Middle frontal gyrus (tissue), 1 donor: ENCODE measurements around the gene MOCOS.
"Not testable (repeated sequence)": the region's sequence is repeated elsewhere in the genome, so short reads cannot be mapped to it uniquely, and the experiment has no call there.

Source experiments
- DNase-seq: peaks from one replicate; pipeline ENCODE4 v3.0.0-alpha.2; 2015; ENCODE audit warnings: low spot score; ENCODE audit errors: extremely low spot score

MOCOS gene, protein sequence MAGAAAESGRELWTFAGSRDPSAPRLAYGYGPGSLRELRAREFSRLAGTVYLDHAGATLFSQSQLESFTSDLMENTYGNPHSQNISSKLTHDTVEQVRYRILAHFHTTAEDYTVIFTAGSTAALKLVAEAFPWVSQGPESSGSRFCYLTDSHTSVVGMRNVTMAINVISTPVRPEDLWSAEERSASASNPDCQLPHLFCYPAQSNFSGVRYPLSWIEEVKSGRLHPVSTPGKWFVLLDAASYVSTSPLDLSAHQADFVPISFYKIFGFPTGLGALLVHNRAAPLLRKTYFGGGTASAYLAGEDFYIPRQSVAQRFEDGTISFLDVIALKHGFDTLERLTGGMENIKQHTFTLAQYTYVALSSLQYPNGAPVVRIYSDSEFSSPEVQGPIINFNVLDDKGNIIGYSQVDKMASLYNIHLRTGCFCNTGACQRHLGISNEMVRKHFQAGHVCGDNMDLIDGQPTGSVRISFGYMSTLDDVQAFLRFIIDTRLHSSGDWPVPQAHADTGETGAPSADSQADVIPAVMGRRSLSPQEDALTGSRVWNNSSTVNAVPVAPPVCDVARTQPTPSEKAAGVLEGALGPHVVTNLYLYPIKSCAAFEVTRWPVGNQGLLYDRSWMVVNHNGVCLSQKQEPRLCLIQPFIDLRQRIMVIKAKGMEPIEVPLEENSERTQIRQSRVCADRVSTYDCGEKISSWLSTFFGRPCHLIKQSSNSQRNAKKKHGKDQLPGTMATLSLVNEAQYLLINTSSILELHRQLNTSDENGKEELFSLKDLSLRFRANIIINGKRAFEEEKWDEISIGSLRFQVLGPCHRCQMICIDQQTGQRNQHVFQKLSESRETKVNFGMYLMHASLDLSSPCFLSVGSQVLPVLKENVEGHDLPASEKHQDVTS

DNA sequence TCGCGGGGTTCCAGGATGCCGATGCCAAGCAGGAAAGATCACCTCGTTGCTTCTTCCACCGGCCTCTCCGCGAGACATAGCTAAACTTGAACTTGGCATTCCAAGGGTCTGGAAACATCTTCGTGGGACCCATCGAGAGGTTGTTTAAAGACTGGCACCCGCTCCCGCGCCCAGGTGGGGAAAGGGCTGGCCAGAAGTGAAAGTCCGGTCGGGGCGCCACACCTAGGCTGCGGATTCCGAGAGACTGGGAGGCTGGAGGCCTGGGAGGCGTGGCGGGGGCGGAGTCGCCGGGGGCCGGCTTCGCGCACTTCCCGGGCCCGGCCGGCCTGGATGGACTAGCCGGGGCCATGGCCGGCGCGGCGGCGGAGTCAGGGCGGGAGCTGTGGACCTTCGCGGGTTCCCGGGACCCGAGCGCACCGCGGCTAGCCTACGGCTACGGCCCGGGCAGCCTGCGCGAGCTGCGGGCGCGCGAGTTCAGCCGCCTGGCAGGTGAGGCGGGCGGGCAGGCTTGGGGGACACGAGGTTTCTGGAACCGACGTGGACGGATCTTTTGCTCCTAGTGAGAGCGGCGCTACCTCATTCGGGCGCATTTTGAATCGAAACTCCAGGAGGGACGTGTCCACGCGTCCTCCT lies at the start of gene MOCOS:
MOCOS (plus strand) TSS at position 305 of the 633 bp plus-strand sequence; CDS start at position 348, 43 bp downstream.
- DNase-seq, result no peak

DNA sequence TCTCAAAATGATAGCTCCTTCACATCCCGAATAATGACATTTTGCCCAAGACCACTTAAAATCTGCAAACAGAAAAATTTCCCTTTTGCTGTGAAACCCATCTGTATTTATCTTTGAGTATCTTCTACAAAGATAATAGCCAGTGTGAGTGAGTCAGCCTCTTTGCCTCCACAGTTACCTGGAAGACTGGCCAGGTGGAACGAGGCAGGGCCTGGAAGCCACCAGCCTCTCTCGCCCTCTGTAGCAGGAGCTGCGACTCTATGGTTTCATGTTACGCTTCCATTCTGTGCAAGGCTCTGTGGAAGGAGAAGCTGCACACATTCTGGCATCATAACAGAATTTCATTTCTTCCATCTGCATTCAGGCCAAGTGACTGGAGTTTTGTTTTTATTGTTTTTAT lies 48.1 kb upstream of the MOCOS start:
- DNase-seq, result no peak

DNA sequence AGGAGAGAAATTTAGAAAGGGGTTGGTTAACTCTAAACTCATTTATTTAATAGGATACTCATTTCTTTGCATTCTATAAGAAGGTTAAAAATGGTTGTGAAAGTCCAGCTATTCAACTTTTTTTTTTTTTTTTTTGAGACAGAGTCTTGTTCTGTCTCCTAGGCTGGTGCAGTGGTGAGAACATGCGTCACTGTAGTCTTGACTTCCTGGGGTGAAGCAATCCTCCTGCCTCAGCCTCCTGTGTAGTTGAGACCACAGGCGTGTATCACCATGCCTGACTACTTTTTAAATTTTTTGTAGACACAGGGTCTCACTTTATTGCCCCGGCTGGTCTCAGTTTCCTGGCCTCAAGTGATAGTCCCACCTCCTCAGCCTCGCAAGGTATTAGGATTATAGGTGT lies 45.7 kb upstream of the MOCOS start:
- no peak for DNase-seq

DNA sequence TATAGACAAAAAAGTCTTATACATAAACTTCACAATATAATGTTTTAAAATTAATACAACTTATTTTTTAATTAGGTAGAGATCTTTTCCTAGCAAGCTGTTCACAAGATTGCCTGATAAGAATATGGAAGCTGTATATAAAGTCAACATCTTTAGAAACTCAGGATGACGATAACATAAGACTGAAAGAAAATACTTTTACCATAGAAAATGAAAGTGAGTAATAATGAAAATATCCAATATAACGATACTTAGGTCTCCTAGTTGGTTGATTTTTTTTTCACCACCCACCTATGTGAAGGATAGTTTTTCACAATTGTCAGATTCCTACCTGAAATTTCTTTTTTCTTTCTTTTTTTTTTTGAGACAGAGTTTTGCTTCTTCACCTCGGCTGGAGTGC lies 44.5 kb upstream of the MOCOS start:
- DNase-seq, result no peak

DNA sequence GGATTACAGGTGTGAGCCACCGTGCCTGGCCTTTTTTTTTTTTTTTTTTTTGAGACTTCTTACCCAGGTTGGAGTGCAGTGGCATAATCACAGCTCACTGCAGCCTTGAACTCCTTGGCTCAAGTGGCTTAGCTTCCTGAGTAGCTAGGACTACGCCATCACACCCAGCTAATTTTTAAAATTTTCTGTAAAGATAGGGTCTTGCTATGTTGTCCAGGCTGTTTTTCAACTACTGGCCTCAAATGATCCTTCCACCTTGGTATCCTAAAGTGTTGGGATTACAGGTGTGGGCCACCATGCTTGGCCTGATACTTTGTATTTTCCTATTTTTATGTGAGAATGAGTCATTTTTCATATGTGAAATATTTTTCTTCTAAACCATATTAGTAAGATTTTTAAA lies 43.9 kb upstream of the MOCOS start:
- DNase-seq, result no peak

DNA sequence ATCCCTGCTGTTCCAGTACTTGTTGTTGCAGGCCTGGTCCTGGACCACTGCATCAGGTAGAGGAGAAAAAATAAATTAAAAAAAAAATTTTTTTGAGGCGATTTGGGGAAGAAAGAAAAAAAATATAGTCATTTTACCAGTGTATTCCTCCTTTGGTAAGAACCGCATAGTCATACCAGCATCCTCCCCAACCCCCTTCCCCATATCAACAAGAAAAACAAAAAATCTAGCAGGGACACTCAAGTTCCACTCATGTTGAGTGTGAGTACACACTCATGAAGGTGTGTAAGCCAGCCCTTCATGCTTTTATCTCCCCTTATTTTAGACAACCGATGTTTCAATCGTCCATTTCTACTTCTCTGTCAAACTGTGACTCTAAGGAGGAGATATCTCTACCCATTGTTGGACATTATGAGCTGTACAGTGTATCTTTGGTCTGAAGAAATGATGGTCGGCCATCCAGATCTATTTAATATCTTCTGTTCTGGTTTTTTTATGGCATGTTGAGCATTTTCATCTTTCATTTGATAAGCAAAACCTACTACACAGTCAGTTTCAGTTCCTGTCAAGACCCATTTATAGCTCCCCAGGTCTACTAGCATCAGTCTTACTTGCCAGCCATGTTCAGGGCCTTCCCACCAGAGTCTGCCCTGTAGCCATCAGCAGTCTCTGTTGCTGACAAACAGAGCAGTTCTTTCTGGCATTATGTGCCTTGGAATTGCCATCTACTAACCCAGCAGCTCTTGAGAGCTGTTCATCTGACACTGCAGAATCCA lies 37.6 kb upstream of the MOCOS start:
- DNase-seq, result no peak

DNA sequence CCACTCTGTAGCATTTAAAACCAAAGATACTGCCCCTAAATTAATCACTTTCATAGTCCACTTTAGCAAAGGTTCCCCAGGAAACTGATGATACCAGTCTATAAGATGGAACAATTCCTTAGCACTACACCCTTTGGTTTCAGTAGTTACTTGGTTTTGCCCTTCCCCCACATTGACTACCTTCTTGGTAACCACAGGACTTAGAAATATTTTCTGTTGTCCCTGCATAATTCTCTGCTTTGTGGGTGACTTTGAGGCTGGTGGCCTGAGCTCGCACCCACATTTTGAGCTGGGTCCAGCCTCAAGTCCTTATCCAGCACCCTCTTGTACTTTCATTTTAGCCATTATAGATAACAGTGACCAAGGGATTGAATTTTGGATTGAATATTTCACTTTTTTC lies 34.5 kb upstream of the MOCOS start:
- DNase-seq, result no peak

DNA sequence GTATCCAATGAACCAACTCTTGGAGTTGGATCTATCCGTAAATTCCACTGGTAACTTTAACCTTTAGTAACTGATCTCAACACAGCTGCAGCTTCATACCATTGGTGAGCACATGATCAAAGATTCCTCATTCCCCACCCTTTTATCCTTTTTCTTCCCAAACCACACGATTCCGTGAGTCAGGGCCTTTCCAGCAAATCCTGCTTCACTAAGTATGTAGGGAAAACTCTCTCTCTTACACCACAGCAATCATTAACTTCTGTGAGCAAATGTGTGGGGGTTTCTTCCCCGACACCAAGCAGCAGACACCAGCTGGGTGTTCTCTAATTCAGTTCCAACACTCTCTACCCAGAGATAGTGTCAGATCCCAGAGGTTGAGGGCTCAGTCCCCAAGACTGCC lies 34.1 kb upstream of the MOCOS start:
- no peak for DNase-seq

DNA sequence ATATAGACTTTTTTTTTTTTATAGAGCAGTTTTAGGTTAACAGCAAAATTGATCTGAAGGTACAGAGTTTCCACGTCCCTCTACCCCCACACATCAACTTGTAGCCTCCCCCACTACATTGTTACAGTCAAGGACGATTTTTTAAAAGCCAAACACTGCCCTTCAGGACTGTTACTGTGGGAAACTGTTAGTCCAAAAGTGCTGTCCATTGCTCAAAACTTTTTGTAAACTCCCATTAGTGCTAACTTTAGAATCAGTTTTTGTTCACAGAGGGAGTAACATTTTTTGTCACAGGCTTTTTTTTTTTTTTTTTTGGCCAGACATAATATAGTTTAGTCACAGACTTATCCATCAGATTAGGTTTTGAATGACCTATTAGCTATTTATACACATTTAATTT lies 33.5 kb upstream of the MOCOS start:
- DNase-seq, result no peak

DNA sequence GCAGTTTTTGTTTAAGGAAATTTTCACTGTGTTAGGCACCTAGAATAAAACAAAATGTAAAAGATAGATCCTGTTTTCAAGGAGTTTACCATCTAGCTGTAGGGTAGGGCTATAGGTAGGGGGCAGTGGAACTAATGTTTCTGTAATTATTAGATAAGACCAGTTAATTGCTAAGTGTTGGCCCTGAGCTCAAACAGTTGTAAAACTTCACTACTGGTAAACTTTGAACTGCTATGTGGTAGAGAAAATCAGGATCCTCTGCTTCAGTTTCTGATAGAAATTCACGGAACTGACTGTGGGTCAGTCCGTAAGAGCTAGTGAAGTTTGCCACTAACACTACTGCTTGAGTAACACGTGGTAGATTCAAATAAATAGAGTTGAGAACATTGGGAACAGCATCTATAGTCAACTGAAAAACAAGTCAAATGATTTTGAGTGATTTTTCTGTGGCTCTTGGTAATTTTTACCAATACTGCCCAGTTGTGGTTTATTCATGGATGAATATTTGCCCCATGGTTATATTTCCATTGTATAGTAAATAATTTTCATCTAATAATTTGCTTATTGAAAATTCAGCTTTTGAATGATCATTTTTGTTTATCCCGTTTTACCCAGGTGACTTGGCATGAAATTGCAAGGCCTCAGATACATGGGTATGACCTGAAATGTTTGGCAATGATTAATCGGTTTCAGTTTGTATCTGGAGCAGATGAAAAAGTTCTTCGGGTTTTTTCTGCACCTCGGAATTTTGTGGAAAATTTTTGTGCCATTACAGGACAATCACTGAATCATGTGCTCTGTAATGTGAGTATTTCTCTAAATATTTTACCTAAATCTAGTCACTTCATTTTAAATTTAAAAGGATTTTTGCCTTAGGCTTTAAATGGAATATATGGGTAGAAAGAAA lies 31.2 kb upstream of the MOCOS start:
- DNase-seq, result no peak

DNA sequence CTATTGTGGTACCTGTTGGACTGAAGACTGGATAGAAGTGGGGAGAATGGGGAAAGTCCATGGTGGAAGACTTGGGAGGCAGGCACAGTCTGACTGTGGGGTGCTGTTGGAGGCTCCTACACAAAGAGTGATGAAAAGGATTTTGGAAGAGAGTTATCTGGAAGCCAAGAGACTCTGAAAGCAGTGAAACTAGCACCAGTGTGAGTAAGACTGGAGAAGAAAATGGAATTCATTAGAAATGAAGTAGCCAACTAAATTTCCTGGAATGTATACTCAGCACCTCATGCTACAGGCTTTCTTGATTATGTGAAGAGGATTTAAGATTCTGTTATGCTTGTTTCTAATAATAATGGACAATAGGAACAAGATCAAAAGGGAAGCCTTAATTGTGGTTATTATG lies 29.9 kb upstream of the MOCOS start:
- DNase-seq, result no peak

DNA sequence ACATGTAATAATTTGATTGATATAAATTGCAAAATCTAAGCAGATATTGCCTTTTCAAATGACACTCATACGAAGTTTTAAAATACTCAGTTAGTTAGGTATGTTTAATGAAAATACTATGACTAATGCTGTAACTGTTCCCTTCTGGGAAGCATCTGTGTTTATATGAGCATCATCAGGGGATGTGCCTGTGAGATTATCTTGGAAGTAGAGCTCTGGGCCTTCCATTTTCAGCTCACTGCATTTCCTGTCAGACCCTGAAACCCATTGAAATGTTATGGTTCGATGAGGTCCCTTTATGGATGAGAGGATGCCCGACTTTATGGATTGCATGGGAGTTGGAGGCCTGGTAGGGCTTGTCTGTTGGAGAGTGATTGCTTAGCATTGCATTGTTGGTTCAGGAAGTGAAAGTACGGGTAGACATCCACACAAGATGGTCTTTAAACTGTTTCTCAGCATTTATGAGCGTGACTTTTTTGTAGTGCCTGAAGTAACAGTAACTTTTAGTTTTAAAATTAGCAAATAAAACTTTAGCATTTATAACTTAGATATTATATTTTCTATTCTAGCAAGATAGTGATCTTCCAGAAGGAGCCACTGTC lies 28.9 kb upstream of the MOCOS start:
- no peak for DNase-seq

DNA sequence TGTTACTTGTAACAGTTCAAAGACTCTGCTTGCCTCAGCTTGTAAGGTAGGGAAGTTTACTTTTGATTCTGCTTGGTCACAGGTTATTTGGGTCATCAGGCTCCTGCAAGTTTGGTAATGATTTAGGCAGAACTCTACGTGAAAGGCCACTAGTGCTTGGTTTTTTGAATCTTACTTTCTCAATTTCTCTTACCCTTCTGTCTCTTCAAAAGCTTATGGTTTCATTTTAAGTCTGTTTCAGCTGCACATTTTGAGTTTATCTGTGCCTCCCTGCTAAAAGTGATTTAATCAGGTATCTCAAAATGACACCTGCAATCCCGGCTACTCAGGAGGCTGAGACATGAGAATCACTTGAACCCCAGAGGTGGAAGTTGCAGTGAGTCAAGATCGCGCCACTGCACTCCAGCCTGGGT lies 26.3 kb upstream of the MOCOS start:
- DNase-seq, result no peak

DNA sequence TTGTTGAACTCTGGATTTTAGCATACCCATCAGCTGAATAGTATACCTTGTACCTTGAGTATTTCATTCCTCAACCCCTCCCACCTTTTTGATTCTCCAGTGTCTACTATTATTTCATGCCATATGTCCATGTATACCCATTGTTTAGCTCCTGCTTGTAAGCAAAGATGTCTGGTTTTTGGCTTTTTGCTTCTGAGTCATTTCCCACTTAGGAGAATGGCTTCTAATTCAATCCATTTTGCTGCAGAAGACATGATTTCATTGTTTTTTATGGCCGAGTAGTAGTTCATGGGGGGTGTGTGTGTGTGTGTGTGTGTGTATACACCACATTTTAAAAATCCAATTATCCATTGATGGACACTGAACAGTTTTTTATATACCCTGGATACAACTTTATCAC lies 24.3 kb upstream of the MOCOS start:
- DNase-seq, result no peak

DNA sequence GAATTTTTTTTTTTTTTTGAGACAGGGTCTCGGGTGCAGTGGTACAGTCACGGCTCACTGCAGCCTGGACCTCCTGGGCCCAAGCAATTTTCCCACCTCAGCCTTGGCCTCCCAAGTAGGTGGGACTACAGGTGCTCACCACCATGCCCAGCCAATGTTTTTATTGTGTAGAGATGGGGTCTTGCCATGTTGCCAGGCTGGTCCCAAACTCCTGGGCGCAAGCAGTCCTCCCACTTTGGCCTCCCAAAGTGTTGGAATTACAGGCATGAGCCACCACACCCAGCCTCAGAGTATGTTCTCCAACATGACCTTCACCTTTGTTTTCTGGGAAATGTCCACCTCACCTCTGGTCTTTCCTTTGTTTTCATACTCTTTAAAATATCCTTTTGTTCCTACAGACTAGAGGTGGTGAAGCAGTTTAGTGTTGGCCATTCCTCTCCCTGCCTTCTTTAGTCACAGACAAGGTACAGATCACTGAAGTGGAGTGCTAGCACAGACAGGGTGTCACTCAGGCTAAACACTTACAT lies 19.5 kb upstream of the MOCOS start:
- no peak for DNase-seq

DNA sequence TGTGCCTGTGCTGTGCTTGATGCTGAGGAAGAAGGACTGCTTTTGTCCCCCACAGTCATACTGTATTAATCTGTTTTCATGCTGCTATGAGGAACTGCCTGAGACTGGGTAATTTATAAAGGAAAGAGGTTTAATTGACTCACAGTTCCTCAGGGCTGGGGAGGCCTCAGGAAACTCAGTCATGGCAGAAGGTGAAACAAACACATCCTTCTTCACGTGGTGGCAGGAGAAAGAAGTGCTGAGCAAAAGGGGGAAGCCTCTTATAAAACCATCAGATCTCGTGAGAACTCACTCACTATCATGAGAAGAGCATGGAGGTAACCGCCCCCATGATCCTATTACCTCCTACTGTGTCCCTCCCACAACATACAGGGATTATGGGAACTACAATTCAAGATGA lies 19.0 kb upstream of the MOCOS start:
- not testable (repeated sequence) for DNase-seq

DNA sequence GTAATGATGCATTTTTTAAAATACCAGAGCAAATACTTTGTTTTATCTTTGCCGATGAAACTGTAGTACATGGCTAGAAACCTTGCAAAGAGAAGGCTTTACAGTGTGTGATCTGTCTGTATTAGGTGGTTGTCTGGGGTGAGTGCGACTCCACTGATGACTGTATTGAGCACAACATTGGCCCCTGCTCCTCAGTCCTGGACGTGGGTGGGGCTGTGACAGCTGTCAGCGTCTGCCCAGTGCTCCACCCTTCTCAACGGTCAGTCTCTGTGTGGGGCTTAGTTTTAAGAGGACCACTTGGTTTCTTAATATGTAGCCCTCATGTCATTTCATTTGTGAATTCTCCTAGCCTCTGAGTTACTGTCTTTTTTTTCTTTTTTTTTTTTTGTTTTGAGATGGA lies 17.4 kb upstream of the MOCOS start:
- DNase-seq, result no peak

DNA sequence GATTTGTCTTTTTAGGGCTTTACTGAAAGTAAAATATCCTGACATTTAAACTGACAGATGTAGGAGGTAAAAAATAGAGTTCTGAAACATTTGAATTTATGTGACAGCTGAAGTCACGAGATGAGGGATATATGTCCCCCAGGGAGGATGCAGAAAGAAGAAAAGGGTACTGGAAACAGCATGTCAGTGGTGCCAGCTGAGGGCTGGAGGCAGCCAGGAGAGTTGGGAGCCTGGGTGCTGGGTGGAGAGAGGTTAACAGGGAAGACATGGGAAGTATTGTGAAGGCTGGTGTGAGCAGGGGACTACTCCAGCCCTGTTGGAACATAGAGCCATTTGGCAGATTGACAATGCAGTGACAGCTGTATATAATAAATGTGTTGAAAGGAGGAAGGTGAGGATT lies 11.8 kb upstream of the MOCOS start:
- DNase-seq, result no peak

DNA sequence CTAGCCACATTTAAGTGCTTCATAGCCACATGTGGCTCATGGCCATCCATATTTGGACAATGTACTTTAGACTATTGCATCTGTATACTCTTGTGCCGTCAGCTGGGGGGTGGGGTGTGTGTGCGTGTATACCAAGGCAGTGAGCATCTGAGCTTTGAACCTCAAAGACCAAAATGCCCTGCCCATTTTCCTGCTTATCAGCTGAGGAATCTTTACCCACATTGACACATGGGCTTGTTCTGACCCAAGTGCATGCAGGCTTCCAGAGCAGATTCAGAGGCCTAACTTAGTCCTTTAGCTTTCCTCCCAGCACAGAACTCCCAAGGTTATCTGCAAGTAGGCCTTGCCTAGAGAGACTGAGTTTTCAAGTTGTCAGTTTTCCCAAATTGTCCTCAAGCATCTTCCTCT lies 11.1 kb upstream of the MOCOS start:
- no peak for DNase-seq

DNA sequence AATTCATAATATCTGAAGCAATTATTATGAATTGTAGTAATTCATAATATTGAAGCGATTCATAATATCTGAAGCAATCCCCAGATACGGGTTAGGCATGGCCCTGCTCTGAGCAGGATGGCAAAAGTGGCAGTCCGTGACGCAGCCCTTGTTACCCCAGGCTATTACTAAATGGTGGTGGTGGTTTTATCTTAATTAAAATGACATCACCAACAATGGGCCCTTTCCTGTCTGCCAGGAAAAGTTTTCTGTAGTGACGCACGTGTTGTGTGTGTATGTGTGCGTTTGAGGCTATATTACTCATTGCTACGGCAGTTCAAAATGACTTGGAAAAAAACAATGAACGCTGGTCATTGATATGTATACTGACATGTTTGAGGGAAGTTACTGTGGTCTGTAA lies 10.6 kb upstream of the MOCOS start:
- no peak for DNase-seq
